Transverse colon (tissue), 4 donors: ENCODE measurements around the gene CATSPERD.

ENCODE experiments used
- CTCF ChIP-seq, 5 experiments: fragments of 200-600 bp in 3 of 5; fragments of 450-650 bp in 2 of 5; sonication (generic) in 3 of 5; IDR thresholded peaks; 1 replicate in 2 of 5; 2 replicates in 3 of 5; pipeline ENCODE4 v1.5.1; 2016 to 2017; ENCODE audit warnings: antibody characterized with exemption in 5 of 5, inconsistent platforms in 3 of 5, mild to moderate bottlenecking in 2 of 5, moderate library complexity in 1 of 5
- EP300 ChIP-seq: sonication (generic); formaldehyde crosslinking; IDR thresholded peaks from one replicate; pipeline ENCODE4 v1.6.1; 2017; ENCODE audit warnings: antibody characterized with exemption, low read depth
- POLR2A ChIP-seq: fragments of 450-650 bp; IDR thresholded peaks from one replicate; pipeline ENCODE4 v1.6.1; 2016; ENCODE audit warnings: antibody characterized with exemption, mild to moderate bottlenecking, moderate library complexity
- POLR2AphosphoS5 ChIP-seq, 3 donors: sonication (generic); formaldehyde crosslinking; IDR thresholded peaks; one replicate each; pipeline ENCODE4 v1.6.1; 2016; ENCODE audit warnings: antibody characterized with exemption in 3 of 3

GRCh38 chr19:5765220-5765619 lies 44.8 kb downstream of the CATSPERD start:
- TF ChIP-seq CTCF (IDR thresholded peaks at IDR 0.05) (no peak), POLR2AphosphoS5 (IDR thresholded peaks at IDR 0.05) (no peak), EP300 (no peak), POLR2A (no peak)
